Activated T-cell treated with anti-CD3 and anti-CD28 coated beads, Interleukin-2, amount 50 U/mL, for 48 hours (primary cell): ENCODE results near the gene OLFML2A.

ENCODE experiments used
- DNase-seq, 2 experiments: peaks; one replicate each; pipeline ENCODE4 v3.0.0-alpha.2; 2020

OLFML2A gene

DNA sequence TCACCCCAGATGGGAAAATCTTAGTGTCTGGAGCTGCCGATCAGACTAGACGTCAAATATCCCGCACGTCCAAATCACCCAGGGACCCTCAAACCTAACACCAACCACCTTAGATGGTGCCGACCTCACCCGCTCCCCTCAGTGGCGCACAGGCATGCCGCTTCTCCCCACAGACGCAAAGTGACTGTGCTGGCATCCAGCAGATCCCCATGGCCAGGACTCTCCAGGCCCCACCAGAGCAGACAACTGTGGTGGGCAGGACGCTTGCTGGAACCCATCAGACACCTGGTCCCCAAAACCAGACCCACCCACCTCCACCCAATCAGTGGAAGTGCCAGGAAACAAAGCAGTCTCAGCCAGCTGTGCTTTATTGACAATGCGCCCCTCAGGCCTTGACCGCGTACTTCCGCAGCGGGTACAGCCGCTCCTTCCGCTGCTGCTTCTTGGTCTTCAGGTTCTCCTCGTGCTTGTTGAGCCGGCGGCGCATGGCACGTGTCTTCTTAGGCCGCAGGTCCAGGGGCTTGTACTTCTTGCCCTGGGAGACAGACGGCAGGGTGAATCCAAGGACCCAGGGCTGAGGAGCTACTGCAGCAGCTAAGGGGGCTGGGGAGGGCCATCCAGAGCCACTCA lies 80.7 kb downstream of the OLFML2A start:
- DNase-seq, result peak in 1 of 2 experiments; percentile 26

DNA sequence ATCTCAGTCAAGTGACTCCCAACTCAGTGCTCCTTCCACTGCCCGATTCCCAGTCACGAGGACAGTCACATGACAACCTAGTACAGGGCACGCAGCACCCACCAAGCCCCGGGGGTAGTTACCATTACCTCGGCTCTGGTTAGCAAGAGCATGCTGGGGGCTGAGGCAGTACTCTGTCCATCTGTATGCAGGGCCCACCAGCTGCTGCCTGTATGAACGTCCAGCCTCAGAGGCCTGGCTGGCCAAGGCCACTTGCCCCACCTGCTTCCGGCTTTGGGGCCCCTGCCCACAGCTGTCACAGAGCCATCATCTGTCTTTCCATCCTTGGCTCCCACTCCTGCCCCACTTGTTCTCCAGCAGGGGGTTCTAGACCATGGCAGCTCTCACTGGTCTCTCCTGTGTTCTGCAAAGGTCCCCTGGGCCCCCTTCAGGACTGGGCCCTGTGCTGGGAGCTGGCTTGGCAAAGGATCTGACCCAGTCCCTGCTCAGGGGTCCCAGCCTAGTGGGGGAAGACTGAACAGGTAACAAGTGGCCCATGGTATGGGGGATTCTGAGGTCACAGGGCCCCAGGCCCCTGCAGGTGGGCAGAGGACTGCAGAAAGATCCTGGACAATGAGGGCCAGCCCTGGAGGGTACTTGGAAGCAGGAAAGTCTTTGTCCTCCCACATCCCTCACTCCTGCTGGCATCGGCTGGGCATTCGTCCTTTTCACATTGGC lies 81.6 kb downstream of the OLFML2A start:
- peak in 1 of 2 experiments; percentile 31 for DNase-seq

DNA sequence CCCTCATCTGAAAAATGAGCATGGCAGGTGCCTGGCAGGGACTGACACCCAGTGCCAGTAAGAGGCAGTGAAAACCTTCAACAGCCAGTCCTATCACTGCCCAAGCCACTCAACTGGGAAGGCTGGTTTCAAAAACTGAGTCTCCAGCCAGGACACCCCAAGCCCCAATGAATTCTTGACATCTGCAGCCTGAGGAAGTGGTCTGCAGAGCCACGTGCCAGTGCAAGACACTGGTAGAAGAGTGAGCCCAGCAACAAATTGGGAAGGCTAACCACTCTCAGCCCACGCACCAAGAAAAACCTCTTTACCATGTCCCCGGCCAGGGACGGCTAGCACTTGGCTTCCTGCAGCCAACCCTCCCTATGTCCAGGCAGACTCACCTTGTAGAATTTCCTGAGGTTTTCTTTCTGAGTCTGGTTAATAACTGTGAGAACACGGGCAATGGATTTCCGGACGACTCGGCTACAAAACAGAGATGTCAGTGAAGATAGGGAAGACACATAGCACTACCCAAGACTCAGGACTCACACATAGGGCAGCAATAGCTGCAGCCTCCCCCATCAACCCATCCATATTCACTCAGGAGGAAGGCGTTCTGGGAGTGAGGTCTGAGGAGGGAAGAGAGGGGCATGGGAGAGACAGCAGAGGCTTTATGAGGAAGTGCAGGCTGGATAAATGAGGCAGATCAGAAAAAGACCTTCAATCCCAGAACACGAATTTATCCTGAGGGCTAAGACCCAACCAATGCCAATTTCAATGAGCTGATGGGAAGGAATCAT lies 83.1 kb downstream of the OLFML2A start:
- DNase-seq, result peak in 1 of 2 experiments; percentile 21

DNA sequence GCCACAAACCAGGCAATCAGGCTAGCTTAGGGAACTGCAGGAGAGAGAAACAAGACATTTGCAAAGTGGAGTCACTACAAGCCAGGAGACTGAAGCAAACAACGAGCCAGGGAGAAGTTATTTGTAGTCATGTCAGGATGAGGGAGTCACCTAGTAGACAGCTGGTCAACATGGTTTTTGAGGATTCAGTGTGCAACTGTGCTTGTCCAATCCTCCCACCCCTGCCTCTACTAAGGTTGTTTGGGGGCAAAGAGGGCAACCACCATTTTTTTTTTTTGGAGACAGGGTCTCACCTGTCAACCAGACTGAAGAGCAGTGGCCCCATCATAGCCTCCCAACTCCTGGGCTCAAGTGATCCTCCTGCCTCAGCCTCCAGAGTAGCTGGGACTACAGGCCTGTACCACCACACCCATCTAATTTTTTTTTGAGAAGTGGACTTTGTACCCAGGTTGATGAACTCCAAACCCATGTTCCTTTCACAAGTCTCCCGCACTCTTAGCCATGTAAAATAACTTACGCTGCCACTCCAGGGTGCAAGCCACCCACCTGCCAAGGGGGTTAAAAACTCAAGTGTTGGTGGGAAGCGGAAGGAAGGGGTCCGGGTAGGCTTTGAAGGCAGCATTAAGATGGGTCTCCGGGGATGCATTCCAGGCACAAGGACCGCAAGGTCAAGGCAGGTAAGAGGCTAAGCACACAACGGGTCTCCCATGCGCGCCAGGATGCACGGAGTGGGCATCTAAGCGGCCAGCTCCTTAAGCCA lies 83.8 kb downstream of the OLFML2A start:
- DNase-seq, result no peak

DNA sequence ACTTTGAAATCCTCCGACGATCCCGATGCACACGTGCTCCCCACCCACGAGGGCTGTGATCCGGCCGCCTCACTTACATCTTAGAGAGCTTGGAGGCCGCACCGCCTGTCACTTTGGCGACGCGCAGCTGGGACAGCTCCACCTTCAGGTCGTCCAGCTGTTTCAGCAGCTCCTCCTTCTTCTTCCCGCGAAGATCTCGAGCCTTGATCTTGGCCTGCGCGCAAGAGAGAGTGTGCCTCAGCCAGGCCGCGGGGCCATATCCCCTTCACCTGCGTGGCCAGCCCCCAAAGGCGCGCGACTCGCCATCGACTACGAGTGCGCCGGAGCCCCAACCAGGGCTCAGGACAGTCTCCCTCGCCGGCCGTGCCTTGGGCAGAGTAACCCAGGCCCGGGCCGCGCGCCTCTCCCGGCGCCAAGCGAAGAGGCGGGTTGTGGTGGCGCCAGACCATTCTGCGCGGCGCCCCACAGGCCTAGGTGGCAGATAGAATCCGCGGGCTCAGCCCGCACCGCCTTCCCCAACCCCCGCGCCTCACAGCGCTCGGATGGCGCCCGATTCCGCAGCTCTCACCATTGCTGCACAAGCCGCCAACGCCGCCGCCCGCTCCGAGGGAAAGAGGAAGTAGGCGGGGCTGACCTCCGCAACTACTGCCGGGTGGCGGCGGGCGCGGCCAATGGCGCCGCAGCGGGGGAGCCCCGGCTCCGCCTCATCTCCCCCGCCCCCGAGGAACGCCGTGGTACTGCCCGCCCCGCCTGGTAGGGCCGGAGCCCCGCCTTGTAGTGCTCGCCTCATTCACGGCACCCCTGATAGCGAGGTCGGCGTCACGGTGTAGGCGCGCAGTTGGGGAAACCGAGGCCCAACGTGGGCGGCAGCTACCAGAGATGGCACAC lies 84.7 kb downstream of the OLFML2A start, which contains the start of the genes ARPC5L and RPL35:
Gene ARPC5L (plus strand): TSS at position 789 of the 888 bp plus-strand sequence. CDS start 7,161 bp downstream, outside the sequence.
Gene RPL35 (minus strand): TSS at position 616 of the 888 bp plus-strand sequence. CDS start 45 bp downstream, at position 571.
- peak; percentile 95 to 97 for DNase-seq

DNA sequence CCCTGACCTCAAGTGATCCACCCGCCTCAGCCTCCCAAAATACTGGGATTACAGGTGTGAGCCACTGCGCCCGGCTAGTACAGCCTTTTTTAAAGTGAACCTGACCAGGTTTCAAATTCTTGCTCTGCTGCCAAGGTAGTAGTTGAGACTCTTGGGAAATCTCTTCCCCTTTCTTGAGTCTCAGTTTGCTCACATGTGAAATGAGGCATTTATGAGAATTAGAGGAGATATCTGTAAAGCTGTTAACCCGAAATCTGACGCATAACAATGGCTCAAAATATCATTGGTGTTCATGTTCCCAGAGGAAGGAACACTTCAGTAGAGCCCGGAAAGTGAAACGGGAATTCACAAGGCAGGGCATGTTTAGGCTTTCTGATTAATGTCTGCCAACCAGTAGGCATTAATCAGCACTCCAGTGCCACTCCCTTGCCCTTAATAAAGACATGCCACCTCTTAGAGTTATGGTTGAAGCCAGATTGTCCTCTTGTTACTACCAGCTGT lies 86.5 kb downstream of the OLFML2A start:
- DNase-seq, result no peak
